Activated CD8-positive, alpha-beta memory T cell treated with anti-CD3 and anti-CD28 coated beads for 48 hours (primary cell): ENCODE data around the gene AKT3.

Experiments used
- DNase-seq, 3 experiments: peaks; one replicate each; pipeline ENCODE4 v3.0.0-alpha.2; 2020; ENCODE audit warnings: low read depth in 2 of 3, low spot score in 2 of 3

The AKT3 gene

DNA sequence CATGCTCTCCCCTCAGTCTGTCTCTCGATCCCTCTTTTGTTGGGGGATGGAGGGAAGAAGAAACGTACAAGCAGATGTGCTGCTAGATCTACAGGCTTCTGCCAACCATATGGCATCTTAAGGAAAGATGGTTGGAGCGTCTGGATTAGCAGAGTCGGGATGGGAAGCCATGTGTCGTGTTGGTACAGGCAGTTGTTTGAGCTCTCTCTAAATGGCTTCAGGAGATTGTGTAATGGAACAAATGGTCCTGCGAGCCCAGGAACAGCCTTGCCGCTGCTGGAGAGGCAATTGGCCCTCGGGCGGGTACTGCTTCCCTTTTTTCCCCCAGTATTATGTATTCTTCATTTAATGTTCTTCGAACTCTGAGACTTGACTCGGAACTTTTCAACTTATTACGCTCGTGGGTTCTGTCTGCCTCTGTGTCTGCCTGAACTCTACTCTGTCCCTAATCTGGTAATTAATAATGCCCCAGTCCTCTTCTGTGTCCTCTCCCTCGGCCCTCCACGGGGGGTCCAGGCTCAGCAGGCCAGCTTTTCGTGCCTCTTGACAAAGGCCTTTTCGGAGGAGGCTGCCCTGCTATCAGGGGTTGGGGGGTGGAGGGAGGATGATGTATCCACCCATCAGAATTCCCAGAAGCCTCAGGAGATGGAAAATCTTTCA lies 378.9 kb downstream of the AKT3 start:
- no peak for DNase-seq

DNA sequence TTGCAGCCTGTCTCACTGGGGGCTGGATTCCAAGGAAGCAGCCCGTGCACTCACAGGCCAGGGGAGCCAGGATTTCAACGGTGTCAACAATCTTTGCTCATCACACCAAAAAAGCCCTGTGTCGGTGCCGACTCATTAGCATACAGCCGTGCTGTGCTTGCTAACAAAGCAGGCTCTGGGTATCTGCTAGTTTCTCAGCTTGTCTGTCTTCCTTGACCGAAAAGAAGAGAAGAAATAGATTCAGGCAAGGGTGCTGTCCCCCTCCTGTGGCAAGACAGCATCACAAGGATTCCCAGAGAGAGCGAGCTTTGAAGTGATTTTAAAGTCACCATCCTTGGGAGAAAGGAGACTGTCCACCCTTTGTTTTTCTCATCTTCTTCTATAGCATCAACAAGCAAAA lies 379.5 kb downstream of the AKT3 start:
- DNase-seq = no peak

DNA sequence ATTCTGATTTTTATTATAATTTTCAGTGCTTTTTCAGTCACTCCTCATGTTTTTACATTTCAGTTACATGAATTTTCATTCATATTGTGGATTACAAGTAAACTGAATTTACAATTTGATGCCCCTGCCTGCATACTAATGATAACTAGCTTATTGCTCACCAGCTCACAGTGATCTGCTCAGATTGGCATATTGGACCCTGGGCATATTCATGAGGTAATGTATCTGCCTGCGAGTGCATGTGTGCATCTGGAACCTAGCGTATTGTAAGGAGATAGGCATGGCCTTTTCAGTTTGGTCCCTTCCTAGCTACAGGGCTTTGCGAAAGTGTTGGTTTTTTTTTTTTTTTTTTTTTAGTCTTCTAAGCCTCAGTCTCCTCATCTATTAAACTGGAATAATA lies 380.5 kb downstream of the AKT3 start:
- DNase-seq = no peak

DNA sequence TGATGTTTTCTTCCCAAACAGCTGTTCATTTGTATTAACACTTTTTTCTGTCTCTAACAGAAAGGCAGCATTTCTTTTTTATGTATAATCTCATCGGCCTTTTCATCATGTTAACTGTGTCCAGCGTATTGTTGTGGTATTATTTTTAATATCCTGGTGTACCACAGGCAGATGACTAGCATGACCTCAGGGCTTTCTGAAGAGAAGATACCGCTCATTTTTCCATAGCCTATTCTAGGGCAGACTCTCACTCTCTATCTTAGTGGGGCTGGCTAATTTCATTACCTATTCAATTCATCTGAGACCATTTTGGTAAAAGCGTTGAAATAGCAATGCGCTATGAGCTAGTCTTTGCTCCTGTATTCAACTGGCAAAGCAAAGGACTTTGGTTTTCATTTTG lies 384.3 kb downstream of the AKT3 start:
- DNase-seq = no peak

DNA sequence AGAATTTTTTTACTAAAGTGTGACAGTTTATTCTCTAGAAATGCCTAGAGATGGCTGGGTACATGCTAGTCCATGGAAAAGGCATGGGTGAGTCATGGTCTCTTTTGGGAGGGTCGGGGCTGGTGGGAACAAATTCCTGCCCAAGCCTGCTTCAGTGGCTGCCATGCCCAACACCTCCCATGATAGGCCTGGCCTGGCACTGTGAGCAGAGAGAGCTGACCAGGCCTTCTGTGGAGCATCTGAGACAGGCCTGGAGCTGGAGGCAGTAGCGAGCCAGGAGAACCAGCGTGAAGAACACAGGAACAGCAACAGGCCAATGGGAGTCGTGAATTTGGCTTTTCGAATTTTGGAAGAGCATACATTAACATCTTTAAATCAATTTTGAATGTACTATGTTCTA lies 385.0 kb downstream of the AKT3 start:
- no peak for DNase-seq

DNA sequence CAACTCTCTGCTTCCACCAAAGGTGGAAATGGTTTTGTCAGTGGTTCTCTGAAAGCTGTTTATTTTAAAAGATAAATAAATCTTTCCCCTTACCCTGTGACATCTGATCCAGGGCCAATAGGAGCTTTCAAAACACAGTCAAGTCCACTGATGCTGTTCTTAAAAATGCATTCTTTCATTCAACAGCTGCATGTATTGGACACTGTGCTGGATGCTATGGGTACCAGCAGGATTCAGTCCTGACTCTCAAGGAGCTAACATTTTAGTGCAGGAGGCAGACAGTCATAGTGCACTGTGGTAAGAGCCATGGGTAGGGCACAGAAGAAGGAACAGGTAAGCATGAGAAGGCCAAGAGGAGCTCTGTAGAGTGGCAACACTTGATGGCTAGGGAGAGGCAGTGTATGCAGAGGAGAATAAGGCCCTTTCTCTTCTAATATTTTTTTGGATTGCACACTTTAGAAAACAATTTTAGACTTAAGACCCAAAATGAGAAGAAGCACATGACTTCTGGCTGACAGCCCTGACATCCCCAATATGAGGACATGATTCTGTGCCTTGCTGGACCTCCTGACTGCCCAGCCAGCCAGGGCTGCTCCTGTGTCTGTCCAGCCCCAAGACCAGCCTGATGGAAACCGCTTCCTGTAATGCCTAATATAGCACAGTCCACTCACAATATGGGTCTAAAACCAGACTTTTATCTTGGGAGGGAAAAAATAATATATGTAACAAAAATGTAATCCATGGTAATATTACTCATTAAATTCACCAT lies 386.9 kb downstream of the AKT3 start:
- no peak for DNase-seq

DNA sequence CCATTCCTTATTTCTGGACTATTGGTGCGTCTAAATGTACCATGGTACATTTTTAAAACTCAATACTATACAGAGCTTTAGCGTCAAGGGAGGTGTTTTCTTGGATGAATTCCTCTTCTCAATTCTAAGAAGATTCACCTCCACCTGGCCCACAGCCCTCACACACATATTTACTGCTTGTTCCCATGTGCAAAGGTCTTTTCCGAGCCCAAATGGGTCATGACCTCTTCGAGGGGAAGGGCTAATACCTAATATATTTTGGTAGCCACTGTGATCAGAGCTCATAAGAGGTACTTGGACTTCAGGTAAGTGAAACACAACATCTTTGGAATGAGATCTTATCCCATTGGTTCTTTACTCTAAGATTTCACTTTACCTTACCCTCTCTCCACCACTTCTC lies 388.3 kb downstream of the AKT3 start:
- no peak for DNase-seq

DNA sequence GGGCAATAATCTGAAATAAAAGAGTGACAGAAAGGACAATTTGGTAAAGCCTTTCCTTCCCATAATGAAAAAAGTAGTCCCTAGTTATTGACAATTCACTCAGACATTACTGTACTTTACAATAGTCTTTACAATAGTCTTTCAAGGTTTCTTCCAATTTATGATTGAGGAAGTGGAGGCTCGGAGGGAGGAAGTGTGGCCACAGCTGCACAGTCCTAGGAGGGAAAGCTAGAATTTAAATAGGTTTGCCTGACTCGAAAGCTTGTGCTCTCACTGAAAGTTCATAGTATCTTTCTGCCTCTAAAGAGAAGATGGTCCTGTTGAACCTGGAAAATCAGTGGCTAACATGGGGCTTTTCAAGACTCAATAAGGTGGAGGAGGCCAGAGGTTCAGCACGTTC lies 391.0 kb downstream of the AKT3 start:
- DNase-seq = no peak

DNA sequence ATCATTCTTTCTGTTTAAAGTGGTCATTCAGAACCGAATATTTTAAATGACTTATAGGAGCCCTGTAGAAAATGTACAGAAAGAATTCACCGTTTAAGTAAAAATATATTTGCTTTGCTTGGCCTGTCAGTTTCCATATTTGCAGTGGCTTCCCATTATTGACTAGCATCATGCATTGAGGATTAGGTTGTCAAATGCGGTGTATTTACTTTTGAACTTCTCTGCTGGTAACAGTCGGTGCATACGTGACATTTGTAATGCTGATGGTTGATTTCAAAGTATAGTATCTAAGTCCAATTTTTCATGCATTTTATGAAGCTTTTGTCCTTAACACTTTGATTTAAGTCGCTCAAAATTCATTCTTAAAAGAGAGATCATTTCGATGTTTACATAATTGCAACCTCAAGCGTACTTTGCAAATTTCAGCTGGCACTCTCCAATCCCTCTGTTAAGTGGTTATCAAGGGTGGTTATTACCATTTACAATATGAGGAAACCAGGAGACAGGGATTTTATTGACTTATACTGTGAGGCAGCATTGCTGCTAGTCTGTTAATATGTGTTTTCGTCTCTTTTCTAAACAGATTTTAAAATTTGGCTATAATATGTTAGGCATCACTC lies 392.6 kb downstream of the AKT3 start:
- DNase-seq = no peak

DNA sequence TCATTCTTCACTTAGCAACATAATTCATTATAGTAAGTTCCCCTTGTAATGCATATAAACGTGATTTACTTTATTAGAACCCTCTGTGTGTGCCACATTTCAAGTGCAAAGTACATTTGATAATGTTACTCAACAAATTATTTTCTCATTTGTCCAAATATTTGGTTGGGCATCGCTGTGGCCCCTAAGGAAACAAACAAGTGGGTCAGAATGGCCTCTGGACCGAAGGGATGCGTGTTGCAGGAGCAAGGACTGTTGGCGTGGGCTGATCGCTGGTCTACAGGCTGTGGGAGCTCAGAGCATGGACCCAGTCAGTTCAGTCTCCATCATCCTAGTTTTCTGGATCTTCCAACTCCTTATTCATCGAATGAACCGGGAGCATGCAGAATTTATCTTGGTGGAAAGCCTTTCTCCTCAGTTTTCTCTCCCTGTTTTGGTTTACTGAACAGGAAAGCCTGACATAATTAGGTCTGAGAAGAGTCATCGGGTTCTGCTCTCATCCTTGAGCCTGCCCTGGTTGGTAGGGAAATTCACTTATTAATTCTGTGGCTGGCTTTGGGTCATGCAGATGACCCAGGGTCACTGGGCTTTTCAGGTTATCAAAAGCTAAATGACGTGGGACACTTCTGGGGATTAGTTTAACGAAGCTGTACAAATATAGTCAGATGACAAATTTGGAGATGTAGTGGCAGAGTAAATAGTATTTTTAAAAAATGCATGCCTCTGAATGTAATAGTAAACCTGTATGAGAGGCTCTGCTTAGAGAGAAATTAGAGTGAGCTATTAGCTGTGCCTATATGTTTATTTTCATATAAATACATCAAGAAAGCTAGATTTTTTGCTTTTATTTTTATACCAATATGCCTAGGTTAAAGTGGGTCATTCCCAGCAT lies 394.0 kb downstream of the AKT3 start:
- no peak for DNase-seq

DNA sequence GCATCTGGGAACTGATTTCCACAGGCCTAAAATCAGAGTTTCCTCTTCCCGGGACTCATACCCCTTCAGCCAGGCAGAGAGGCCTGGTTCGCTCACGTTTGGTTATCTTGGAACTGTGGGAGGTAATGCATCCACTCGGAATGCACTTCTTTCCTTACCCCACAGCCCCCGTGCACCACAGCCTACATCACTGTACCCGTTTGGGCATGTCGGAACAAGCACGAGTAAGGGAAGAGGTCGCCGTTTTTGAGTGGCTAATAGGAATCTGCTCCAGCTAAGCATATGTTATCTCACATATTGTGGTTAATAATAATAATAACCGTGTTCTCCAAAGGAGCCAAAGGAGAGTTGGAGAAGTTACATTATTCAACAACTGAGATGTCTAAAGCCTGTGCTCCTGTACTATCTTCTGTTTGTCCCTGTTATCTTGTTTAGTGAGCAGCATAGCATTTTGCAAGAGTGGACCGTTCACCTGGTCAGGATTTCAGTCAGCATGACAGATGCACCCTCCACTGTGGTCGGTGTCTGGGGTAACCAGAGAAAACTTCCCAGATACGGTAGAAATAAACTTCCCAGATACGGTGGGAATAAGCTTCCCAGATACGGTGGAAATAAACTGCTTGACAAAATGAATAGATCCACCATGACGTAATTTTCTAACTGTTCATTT lies 395.6 kb downstream of the AKT3 start:
- DNase-seq = no peak

DNA sequence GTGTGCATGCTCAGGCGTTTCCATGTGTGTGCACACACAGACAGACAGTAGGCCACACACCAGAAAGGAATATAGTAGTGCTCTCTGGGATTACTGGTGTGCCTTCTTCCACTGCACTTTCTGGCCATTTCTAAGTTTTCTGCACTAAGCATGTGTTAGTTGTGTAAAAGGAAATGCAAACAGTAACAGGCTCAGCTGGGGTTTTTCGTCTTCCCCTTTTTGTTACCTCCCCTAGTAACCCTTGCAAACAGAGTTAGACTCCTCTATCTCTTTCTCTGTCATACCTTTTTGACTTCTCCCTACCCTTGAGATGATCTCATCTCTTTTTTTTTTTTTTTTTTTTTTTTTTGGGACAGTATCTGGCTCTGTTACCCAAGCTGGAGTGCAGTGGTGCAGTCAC lies 398.0 kb downstream of the AKT3 start:
- no peak for DNase-seq

DNA sequence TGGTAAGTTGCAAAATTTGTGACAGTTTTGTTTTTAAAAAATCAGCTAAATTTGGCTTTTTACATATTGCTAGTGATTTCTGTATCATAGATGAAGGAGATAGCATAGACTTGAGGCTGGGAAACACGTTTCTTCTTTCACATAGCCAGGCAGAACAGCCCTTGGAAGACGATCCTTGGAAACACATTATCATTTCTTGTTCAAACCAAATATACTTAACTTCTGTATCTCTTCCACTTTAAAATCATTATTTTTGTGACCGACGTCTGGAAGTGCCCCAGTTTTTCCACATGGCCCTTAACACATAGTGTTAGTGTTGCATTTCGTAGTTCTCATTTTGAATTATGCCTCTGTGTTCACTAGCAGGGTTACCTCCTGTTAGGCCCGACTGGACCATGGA lies 400.7 kb downstream of the AKT3 start:
- DNase-seq = no peak

DNA sequence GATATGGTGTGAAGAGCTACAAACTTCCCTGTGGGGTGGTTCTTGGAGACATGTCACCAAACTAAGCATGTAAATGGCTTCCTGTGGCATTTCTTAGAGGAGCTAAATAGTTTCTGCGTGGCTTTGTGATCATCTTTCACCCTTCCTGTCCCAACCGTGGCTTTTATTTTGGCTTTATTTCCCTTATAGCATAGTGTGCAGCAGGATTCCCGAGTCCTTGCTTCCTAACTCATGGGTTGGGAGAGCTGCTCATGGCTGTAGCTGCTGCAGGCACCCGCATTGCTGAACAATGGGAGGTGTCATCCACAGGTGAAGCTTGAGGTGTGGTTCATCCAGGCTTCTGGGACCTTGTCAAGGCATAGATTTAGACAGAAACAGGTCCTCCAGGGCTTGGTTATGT lies 402.2 kb downstream of the AKT3 start:
- no peak for DNase-seq

DNA sequence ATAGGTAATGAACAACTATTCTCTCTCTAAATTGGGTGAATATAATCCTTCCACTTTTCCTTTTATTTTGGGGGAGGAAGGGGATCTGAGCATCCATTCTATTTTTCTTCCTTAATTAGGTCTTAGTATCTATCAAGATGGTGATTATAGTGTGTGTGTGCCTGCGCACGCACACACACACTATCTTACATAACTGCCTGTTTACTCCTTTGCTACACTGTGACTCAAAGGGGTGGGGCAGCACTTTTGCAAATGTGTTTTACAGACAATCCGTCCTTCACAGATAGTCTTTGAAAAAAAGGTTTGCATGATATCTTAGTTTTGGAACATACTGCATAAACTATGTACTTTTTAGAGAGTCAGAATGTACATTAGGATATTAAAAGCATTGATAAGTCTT lies 402.7 kb downstream of the AKT3 start:
- no peak for DNase-seq

DNA sequence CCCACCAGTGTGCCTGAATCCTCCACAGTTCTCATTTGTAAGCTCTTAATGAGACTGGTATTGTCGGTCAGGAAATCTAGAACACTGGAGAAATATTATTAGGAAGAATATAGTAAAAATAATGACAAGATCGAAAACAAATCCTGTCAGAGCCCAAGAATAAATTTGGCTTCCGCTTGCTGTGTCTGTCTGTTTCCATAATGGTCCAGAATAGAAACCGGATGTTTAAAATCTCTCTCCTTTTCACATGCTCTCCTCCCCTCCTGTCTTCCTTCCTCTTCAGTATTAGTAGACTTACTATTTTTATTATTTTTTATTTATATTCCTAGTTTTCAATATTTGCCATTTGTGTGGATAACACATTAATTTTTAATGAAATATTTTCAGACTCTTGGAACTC lies 406.5 kb downstream of the AKT3 start:
- no peak for DNase-seq

DNA sequence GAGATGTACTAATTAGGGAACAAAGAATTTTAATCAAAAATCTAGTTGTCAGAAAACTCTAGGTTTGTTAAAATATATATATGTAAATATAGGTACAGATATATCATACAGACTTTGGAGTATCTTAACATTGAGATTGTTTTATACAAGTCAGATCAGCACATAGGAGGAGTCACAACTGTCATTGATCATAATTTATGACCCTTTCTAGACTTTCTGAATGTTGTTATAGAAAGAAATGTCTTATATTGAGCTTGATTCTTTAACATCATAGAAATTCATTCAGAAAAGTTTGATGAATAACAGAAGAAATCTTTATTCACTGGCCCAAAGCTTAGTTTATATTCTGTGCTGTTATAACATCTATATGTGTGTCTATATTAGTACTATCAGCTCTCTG lies 408.4 kb downstream of the AKT3 start:
- no peak for DNase-seq

DNA sequence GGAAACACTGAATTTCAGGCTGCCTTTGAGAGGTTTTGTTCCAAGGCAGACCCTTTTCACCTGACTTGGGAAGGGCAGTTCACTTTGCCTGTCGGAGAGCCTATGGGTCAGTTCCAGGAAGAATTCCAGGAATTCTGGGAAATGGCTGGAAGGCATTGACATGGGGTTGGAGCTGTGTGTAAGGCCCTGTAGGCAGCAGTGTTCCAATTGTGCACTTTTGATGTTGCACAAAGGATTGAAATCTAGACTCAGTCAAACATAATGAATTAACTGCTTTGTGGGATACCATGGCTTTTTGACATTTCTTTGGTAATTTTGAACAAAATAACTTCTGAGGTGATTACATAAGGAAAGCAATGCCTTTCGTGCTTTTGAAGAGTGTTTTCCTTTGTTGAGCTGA lies 409.6 kb downstream of the AKT3 start:
- DNase-seq = no peak

DNA sequence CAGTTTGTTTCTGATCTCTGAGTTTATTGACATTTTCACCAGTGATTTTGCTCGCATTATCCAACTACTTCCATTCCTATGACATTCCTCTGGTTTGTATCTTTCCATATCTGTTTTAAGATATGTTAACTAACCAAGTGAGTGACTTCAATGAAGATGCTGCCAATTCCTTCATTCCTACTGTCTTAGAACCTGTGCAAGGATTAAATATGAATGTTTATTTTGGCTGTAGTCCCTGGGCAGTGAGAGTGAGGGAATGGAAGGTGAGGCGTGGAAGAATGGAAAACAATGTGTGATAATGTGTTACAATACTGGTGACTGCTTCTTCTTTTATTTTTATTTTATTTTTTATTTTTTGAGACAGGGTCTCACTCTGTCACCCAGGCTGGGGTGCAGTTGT lies 411.2 kb downstream of the AKT3 start:
- DNase-seq = no peak
